Measurements from ENCODE around the gene DLX3. TPM values are rescaled to one million over a fixed set of nuclear protein-coding genes. Genes with fewer than 3 reads are reported as not detected.

DLX3 gene
- polyA plus RNA-seq, 4 donors, result 0.99 to 1.7 (median 1.3) TPM

- no peak for DNase-seq (ENCODE audit: low read depth in 4 of 4, low spot score in 3 of 4)
These were observed 31.1 kb upstream of the DLX3 start for GRCh38 chr17:50026046-50026675.

GRCh38 chr17:50024808-50025207, 29.8 kb upstream of the DLX3 start:
- DNase-seq (ENCODE audit: low read depth in 4 of 4, low spot score in 3 of 4), result no peak

DNA sequence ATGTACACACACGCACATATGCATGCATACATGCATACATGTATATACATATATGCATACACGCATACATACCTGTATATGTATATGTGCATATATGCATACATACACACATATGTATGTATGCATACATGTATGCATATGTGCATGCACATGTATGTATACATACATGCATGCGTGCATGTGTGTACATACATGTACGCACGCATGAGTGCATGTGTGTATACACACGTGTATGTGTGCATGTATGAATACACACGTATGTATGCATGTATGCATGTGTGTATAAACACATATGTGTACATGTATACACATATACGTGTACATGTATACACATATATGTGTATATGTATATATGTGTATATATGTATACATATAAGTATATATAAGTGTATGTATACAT, 28.5 kb upstream of the DLX3 start:
- no peak for DNase-seq (ENCODE audit: low read depth in 4 of 4, low spot score in 3 of 4)

- DNase-seq (ENCODE audit: low read depth in 4 of 4, low spot score in 3 of 4), result no peak
These were observed 27.6 kb upstream of the DLX3 start for GRCh38 chr17:50022463-50023130.

DNA sequence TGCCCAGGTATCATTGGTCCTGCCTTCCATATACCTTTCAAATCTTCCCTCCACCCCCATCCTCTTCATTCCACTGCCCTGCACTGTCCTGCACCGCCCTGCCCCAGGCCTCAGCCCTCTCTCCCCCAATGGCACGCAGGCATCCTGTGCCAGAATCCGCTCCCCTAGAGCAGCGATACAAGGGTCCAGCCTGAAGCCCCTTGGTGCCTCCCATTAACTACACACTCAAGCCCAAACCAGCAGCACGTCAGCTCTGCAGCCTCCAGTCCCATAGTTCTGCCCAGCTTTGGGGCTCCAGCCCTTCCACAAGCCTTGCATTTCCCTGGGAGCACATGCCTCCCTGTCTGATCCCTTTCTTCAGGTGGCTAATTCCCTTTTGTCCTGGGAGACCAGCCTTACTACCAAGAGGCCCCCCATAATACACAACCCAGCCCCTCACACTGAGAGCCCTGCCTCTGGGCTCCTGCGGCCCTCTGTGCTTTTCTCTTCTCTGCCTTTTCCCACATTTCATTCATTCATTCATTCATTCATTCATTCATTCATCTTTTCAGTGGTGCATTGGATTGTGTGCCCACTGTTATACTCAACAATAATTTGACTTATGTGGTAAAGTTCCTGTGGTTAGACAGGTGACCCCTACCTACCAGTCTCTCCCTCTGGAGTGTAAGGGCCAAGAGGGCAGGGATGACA, 26.8 kb upstream of the DLX3 start:
- no peak for DNase-seq (ENCODE audit: low read depth in 4 of 4, low spot score in 3 of 4)

DNA sequence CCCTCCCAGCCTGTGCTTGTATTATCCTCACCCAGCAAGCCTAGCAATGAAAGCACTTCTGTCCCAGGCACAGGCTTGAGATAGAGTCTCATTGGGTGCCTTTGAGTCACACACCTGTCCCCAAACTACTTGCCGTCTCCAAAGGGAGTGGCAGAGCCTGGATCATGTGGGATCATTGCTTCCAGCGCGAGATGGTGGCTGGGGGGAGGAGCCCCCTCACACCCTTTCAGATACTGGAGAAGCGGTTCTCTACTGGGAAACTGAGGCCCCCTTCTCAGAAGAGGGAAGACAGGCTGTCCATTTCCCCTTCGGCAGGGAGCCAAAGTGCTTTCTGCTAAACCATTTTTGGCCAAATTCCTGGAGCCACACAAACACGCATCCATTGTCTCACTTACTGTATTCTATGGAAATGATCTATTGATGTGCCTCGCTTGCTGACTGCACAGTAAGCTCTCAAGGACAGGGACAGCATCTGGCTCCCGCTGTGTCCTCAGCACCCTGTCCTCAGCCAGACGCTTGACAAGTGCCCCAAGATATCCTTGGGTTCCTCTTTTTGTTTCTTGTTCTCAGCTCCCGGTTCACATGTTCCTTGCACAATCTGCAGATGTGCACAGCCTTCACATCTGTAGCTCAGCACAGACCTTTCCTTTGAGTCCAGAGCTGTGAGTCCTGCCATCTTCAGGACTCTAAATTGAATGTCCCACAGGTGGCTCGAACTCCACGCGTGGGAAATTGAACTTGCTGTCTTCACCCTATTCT, 26.0 kb upstream of the DLX3 start:
- no peak for DNase-seq (ENCODE audit: low read depth in 4 of 4, low spot score in 3 of 4)

GRCh38 chr17:50018909-50019308, 23.9 kb upstream of the DLX3 start:
- DNase-seq (ENCODE audit: low read depth in 4 of 4, low spot score in 3 of 4), result no peak

- no peak for DNase-seq (ENCODE audit: low read depth in 4 of 4, low spot score in 3 of 4)
These were observed 20.1 kb upstream of the DLX3 start for GRCh38 chr17:50015146-50015545.

- DNase-seq (ENCODE audit: low read depth in 4 of 4, low spot score in 3 of 4), result no peak
These were observed 19.6 kb upstream of the DLX3 start for GRCh38 chr17:50014471-50015088.

GRCh38 chr17:50013079-50013478, 18.1 kb upstream of the DLX3 start:
- DNase-seq (ENCODE audit: low read depth in 4 of 4, low spot score in 3 of 4), result no peak

GRCh38 chr17:50009282-50009681, 14.3 kb upstream of the DLX3 start:
- no peak for DNase-seq (ENCODE audit: low read depth in 4 of 4, low spot score in 3 of 4)

DNA sequence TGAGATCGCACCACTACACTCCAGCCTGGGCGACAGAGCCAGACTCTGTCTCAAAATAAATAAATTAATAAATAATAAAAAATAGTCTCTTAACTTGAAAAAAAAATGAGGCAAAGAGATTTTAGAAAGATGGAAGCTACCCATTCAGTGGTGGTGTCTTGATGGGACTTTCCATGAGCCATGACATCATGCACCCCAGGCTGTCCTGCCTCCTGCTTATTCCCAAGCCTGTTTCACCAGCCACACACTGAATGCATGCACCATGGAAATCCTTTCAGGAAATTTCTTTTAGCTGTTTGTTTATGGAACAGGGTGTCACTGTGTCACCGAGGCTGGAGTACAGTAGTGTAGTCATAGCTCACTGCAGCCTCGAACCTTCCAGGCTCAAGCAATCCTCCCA, 8.9 kb upstream of the DLX3 start:
- no peak for DNase-seq (ENCODE audit: low read depth in 4 of 4, low spot score in 3 of 4)

DNA sequence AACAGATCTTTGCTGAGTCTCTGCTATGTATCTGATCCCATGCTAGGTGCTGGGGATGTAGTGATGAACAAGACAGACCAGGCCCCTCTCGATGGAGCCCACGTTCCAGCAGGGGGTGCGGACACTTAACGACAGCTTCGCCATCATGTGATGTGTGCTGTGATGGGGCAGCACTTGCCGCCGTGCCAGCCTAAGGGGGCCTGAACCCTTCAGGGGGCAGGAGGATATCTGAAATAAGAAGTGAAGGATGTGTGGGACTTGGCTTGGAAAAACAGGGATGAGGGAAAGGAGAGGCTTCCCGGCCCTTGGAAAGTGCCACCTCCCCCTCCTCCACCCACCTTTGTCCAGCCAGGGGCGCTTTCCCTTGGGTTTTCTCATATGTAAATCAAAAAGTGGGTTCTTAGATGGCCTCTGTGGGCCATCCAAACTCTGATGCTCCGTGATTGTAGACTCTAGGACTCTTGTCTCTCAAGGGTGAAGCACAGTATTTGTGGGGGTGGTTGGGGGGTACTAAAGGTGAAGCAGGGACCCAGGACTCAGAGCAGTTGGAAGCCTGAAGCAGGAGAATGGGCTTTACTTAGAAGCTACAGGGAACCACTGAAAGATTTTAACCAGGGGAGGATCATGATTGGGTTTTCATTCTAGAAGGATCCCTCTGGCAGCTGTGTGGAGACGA, 4.0 kb upstream of the DLX3 start:
- DNase-seq (ENCODE audit: low read depth in 4 of 4, low spot score in 3 of 4), result no peak

GRCh38 chr17:49997773-49998703, 3.0 kb upstream of the DLX3 start:
- peak in 3 of 4 donors; percentile 74 to 85 (median 81) for DNase-seq (ENCODE audit: low read depth in 4 of 4, low spot score in 3 of 4)

DNA sequence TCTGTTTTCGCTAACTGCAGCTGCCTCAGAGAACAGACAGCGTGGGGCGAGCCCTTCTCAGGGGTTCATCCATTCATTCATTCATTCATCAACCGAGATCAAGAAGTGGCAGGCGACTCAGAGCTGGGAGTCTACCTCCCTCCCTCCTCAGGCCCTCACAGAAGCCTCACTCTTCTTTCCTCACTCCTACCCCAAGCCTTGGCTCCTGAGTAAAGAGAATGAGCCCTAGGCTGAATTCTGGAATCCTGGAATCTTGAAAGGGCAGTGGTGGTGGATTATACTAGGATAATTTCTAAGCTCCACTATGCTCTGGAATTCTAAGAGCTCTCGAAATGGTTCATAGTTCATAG, 2.3 kb upstream of the DLX3 start:
- DNase-seq (ENCODE audit: low read depth in 4 of 4, low spot score in 3 of 4), result no peak

DNA sequence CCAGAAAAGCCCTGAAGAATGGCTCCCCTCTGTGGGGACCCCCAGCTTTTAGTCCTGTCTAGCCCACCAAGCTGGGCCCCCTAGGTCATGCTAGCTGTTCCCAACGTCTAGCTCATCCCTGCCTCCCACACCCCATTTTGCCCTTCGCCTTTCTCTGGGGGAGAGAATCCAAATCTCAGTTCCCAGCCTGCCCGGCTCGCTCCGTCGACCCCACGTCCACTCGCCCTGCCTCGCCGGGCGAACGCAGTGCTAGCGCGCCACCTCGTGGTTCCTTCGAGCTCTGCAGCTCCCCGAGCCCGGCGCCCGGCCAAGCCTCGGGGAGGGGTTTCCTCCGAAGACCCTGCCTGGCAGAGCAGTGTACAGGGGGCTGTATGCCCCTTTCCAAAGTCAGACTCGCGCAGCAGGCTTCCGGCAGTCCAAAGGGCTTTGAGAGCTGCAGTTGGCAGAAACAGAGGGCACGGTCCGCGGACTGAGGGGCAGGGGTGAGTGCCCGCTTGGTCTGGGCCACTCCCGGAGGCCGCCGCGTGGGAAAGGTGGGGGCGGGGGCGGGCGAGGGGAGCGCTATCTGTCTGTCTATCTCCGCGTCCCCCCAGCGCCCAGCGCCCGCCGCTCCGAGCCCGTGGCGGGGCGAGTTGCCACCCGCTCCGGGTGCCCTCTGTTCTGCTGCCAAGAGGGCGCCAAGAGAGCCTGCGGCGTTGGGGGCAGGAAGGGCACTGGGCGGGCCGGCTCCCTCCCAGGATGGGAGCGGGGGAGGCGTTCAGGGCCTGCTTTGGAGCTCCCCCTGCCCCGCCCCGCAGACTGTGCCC, 1.7 kb upstream of the DLX3 start:
- DNase-seq (ENCODE audit: low read depth in 4 of 4, low spot score in 3 of 4), result peak in 1 of 4 donors; percentile 46

DNA sequence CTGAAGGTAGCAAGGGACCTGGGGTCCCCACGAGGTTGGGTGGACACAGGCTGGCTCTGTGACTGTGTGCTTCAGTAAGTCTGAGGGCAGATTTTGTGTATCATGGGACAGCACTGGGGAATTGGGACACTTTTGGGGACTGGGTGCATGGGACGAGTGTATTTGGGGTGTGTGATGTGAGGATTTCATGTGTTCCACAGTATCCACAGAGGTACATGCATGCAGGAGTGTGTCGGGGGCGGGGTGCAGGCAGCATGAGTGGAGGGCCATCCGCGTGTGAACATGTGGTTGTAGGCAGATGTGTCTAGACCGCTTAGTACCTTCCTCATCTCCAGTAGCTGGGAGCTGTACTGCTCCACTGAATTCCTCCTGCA, 1.1 kb upstream of the DLX3 start:
- DNase-seq (ENCODE audit: low read depth in 4 of 4, low spot score in 3 of 4), result no peak

All from left renal pelvis (tissue), 4 donors.